K562 (cell line): Measurements from ENCODE around the gene PMPCA.

Source experiments
- CSDE1 ChIP-seq, 2 experiments: fragments of 450-650 bp; IDR thresholded peaks; 2 replicates each; pipeline ENCODE4 v1.6.1; 2016; ENCODE audit warnings: mild to moderate bottlenecking in 1 of 2
- CTCF ChIP-seq, 3 experiments: IDR thresholded peaks in 2 of 3; conservative IDR thresholded peaks in 1 of 3; 2 replicates each; pipeline ENCODE4 v1.5.1; 2011 to 2012; ENCODE audit warnings: low read length in 3 of 3, mild to moderate bottlenecking in 3 of 3, control low read depth in 2 of 3, improper control_type of control experiment in 1 of 3, inconsistent platforms in 1 of 3, low read depth in 1 of 3, mixed read lengths in 1 of 3, moderate library complexity in 1 of 3; ENCODE audit not compliant: insufficient read depth in 2 of 3
- ETV6 ChIP-seq, 3 experiments: fragments of 150-350 bp in 1 of 3; sonication (generic) in 1 of 3; formaldehyde crosslinking in 1 of 3; IDR thresholded peaks; 2 replicates each; pipeline versions ENCODE4 v1.6.1 to v1.8.0; 2014 to 2022; ENCODE audit warnings: borderline replicate concordance in 2 of 3, low read depth in 2 of 3, antibody characterized with exemption in 1 of 3, low read length in 1 of 3, mild to moderate bottlenecking in 1 of 3, missing genetic modification reagents in 1 of 3
- EZH2 ChIP-seq: IDR thresholded peaks from 2 replicates; pipeline ENCODE4 v1.6.1; 2012; ENCODE audit warnings: low read depth, mild to moderate bottlenecking, inconsistent platforms, low read length, borderline replicate concordance
- FOXK2 ChIP-seq, 2 experiments: fragments of 450-650 bp; IDR thresholded peaks in 1 of 2; conservative IDR thresholded peaks in 1 of 2; 2 replicates each; pipeline ENCODE4 v1.6.1; 2016; ENCODE audit warnings: low read depth in 2 of 2, mild to moderate bottlenecking in 1 of 2
- POLR3G ChIP-seq: IDR thresholded peaks from 2 replicates; pipeline ENCODE4 v1.6.1; 2011; ENCODE audit not compliant: insufficient read length, insufficient replicate concordance; ENCODE audit errors: extremely low read depth
- SP1 ChIP-seq: sonication (generic); formaldehyde crosslinking; IDR thresholded peaks from 2 replicates; pipeline ENCODE4 v1.8.1; 2022; ENCODE audit warnings: mild to moderate bottlenecking, missing genetic modification reagents
- SREBF1 ChIP-seq: fragments of 150-350 bp; IDR thresholded peaks from 2 replicates; pipeline ENCODE4 v1.6.1; 2014; ENCODE audit warnings: antibody characterized with exemption, low read depth, low read length, borderline replicate concordance
- TAF7 ChIP-seq: fragments of 450-650 bp; IDR thresholded peaks from 2 replicates; pipeline ENCODE4 v1.6.1; 2016; ENCODE audit warnings: missing genetic modification characterization, missing compliant biosample characterization
- USF2 ChIP-seq: sonication (generic); formaldehyde crosslinking; IDR thresholded peaks from 2 replicates; pipeline ENCODE4 v1.5.0; 2020; ENCODE audit warnings: missing genetic modification reagents
- ZNF274 ChIP-seq: IDR thresholded peaks from 2 replicates; pipeline ENCODE4 v1.6.1; 2011; ENCODE audit warnings: low read depth, mild to moderate bottlenecking, low read length, moderate library complexity, borderline replicate concordance
- TF ChIP-seq, protein P1 (sequence below): fragments of 450-650 bp; formaldehyde crosslinking; IDR thresholded peaks from 2 replicates; pipeline ENCODE4 v1.4.0; 2022; ENCODE audit warnings: missing genetic modification characterization

- TF ChIP-seq SREBF1 (no peak), SP1 (CRISPR knock-in tag) (no peak), ETV6 (IDR thresholded peaks at IDR 0.05; ENCODE audit: borderline replicate concordance in 1 of 2, low read depth in 2 of 2, low read length in 1 of 2) (no peak), ETV6 (CRISPR knock-in tag; IDR thresholded peaks at IDR 0.05; ENCODE audit: borderline replicate concordance) (no peak), CTCF (IDR thresholded peaks at IDR 0.05 in 2 of 3, conservative IDR thresholded peaks at IDR 0.05 in 1 of 3; ENCODE audit: insufficient read depth in 2 of 3, low read depth in 1 of 3, low read length in 3 of 3) (no peak), CSDE1 (IDR thresholded peaks at IDR 0.05) (no peak), ZNF274 (no peak), POLR3G (no peak), EZH2 (no peak), FOXK2 (conservative IDR thresholded peaks at IDR 0.05 in 1 of 2, IDR thresholded peaks at IDR 0.05 in 1 of 2; ENCODE audit: low read depth in 2 of 2) (no peak), USF2 (CRISPR knock-in tag) (no peak), TAF7 (tag) (no peak)
- TF ChIP-seq, protein P1, sequence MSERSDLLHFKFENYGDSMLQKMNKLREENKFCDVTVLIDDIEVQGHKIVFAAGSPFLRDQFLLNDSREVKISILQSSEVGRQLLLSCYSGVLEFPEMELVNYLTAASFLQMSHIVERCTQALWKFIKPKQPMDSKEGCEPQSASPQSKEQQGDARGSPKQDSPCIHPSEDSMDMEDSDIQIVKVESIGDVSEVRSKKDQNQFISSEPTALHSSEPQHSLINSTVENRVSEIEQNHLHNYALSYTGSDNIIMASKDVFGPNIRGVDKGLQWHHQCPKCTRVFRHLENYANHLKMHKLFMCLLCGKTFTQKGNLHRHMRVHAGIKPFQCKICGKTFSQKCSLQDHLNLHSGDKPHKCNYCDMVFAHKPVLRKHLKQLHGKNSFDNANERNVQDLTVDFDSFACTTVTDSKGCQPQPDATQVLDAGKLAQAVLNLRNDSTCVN (CRISPR knock-in tag): no peak
Measured at GRCh38 chr9:136381966-136382513, 28.4 kb upstream of the PMPCA start.
